Endothelial cell (in vitro differentiated cells): Measurements from ENCODE around the gene CACNA1D. TPM values are rescaled to one million over a fixed set of nuclear protein-coding genes. Genes with fewer than 3 reads are reported as not detected.

Source experiments
- DNase-seq: peaks from one replicate; pipeline ENCODE4 v3.0.0; 2021; ENCODE audit warnings: low spot score
- H3K27ac Mint-ChIP-seq: one replicate; pipeline ENCODE4 v1.8.0; 2021; ENCODE audit warnings: mixed read lengths, inconsistent platforms; ENCODE audit not compliant: unreplicated experiment
- H3K27me3 Mint-ChIP-seq: one replicate; pipeline ENCODE4 v1.8.0; 2021; ENCODE audit warnings: mild to moderate bottlenecking, moderate library complexity, mixed read lengths, inconsistent platforms; ENCODE audit not compliant: unreplicated experiment
- H3K36me3 Mint-ChIP-seq: one replicate; pipeline ENCODE4 v1.8.0; 2021; ENCODE audit warnings: mild to moderate bottlenecking, low read depth, mixed read lengths, inconsistent platforms; ENCODE audit not compliant: unreplicated experiment
- H3K4me1 Mint-ChIP-seq: one replicate; pipeline ENCODE4 v1.8.0; 2021; ENCODE audit warnings: mild to moderate bottlenecking, mixed read lengths, inconsistent platforms; ENCODE audit not compliant: unreplicated experiment
- H3K4me3 Mint-ChIP-seq: one replicate; pipeline ENCODE4 v1.8.0; 2021; ENCODE audit warnings: mild to moderate bottlenecking, mixed read lengths, inconsistent platforms; ENCODE audit not compliant: unreplicated experiment
- H3K9me3 Mint-ChIP-seq: one replicate; pipeline ENCODE4 v1.8.0; 2021; ENCODE audit warnings: mixed read lengths, inconsistent platforms; ENCODE audit not compliant: unreplicated experiment
- CTCF ChIP-seq: fragments of 200-600 bp; sonication (generic); IDR thresholded peaks from one replicate; pipeline ENCODE4 v1.5.0; 2021; ENCODE audit warnings: antibody characterized with exemption; ENCODE audit not compliant: unreplicated experiment
- total RNA-seq: library from RNA; stranded (reverse); fragmentation: NEBNext Ultra II Directional; extraction: Animal tissue kit (Norgen Biotek cat#: 25700); gene quantifications from one replicate; pipeline ENCODE4 v1.2.1, GENCODE V29; 2021; ENCODE audit not compliant: unreplicated experiment

The CACNA1D gene
- total RNA-seq, 1 donor from 2014 or later: 208 TPM

- Mint-ChIP-seq H3K27me3 (peaks cover 9% of the 10 kb centered on the region), H3K9me3 (no peaks in the 10 kb centered on the region), H3K27ac (no peak overlapping the region), H3K4me1 (no peaks in the 10 kb centered on the region), H3K36me3 (peaks cover 48% of the 10 kb centered on the region), H3K4me3 (peak overlapping the region; percentile 34)
- DNase-seq: no peak
- no peak for TF ChIP-seq CTCF
These were observed 305.9 kb downstream of the CACNA1D start for GRCh38 chr3:53800041-53800906.

GRCh38 chr3:53801319-53801718, 306.9 kb downstream of the CACNA1D start:
- Mint-ChIP-seq H3K36me3 (peaks cover 48% of the 10 kb centered on the region), H3K4me3 (no peak overlapping the region), H3K9me3 (no peaks in the 10 kb centered on the region), H3K4me1 (no peaks in the 10 kb centered on the region), H3K27ac (no peak overlapping the region), H3K27me3 (peaks cover 7% of the 10 kb centered on the region)
- no peak for DNase-seq
- no peak for TF ChIP-seq CTCF

- Mint-ChIP-seq H3K27me3 (peaks cover 7% of the 10 kb centered on the region), H3K4me1 (no peaks in the 10 kb centered on the region), H3K4me3 (no peak overlapping the region), H3K9me3 (no peaks in the 10 kb centered on the region), H3K27ac (no peak overlapping the region), H3K36me3 (peaks cover 54% of the 10 kb centered on the region)
- no peak for TF ChIP-seq CTCF
- DNase-seq: no peak
These were observed 308.0 kb downstream of the CACNA1D start for GRCh38 chr3:53802256-53802880.

GRCh38 chr3:53803124-53803815, 308.9 kb downstream of the CACNA1D start:
- Mint-ChIP-seq H3K27me3 (peaks cover 7% of the 10 kb centered on the region), H3K27ac (no peak overlapping the region), H3K4me1 (no peaks in the 10 kb centered on the region), H3K9me3 (no peaks in the 10 kb centered on the region), H3K36me3 (peaks cover 55% of the 10 kb centered on the region), H3K4me3 (no peak overlapping the region)
- no peak for TF ChIP-seq CTCF
- DNase-seq: no peak
